ENCODE results near the gene LTN1.

LTN1 gene

DNA sequence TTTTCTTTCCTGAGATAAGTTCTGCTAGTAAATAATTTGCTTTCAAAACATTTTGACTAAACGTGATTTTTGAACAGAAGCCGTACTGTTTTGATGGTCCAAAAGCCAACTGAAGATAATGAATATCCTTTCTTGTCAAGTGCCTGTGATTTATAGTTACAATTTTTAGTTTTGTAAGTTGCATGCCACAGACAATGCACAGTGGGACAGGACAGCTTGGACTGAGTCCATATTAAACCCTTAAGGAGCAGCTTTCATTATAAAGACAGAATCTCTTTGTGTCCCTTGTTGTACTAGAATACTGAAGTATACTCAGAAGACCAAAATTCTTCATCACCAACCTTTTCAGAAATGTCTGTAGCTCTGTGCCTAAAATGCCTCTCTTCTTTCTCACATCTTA, 92.2 kb downstream of the LTN1 start:
- Histone ChIP-seq H3K9me3 (ENCODE audit: control insufficient read depth, insufficient read depth, low read length) (no peaks in the 10 kb centered on the region), H3K9ac (ENCODE audit: low read depth, low read length) (no peak overlapping the region), H3K4me1 (ENCODE audit: insufficient read depth, low read length) (no peaks in the 10 kb centered on the region), H3K36me3 (ENCODE audit: insufficient read depth, low read length) (no peaks in the 10 kb centered on the region)

- Histone ChIP-seq H3K9me3 (ENCODE audit: control insufficient read depth, insufficient read depth, low read length) (no peaks in the 10 kb centered on the region), H3K9ac (ENCODE audit: low read depth, low read length) (no peak overlapping the region)
Observed at GRCh38 chr21:28899744-28900143, 92.9 kb downstream of the LTN1 start.

GRCh38 chr21:28899220-28899619, 93.5 kb downstream of the LTN1 start:
- Histone ChIP-seq H3K9me3 (ENCODE audit: control insufficient read depth, insufficient read depth, low read length) (no peaks in the 10 kb centered on the region), H3K9ac (ENCODE audit: low read depth, low read length) (no peak overlapping the region), H3K4me1 (ENCODE audit: insufficient read depth, low read length) (no peaks in the 10 kb centered on the region), H3K36me3 (ENCODE audit: insufficient read depth, low read length) (no peaks in the 10 kb centered on the region)

More at GRCh38 chr21:28899744-28900143, 92.9 kb downstream of the LTN1 start:
- Histone ChIP-seq H3K4me1 (ENCODE audit: insufficient read depth, low read length) (no peaks in the 10 kb centered on the region), H3K36me3 (ENCODE audit: insufficient read depth, low read length) (no peaks in the 10 kb centered on the region)

- Histone ChIP-seq H3K9me3 (ENCODE audit: control insufficient read depth, insufficient read depth, low read length) (no peaks in the 10 kb centered on the region), H3K4me1 (ENCODE audit: insufficient read depth, low read length) (no peaks in the 10 kb centered on the region), H3K9ac (ENCODE audit: low read depth, low read length) (no peak overlapping the region), H3K36me3 (ENCODE audit: insufficient read depth, low read length) (no peaks in the 10 kb centered on the region)
Observed at GRCh38 chr21:28893687-28894086, 99.0 kb downstream of the LTN1 start.

DNA sequence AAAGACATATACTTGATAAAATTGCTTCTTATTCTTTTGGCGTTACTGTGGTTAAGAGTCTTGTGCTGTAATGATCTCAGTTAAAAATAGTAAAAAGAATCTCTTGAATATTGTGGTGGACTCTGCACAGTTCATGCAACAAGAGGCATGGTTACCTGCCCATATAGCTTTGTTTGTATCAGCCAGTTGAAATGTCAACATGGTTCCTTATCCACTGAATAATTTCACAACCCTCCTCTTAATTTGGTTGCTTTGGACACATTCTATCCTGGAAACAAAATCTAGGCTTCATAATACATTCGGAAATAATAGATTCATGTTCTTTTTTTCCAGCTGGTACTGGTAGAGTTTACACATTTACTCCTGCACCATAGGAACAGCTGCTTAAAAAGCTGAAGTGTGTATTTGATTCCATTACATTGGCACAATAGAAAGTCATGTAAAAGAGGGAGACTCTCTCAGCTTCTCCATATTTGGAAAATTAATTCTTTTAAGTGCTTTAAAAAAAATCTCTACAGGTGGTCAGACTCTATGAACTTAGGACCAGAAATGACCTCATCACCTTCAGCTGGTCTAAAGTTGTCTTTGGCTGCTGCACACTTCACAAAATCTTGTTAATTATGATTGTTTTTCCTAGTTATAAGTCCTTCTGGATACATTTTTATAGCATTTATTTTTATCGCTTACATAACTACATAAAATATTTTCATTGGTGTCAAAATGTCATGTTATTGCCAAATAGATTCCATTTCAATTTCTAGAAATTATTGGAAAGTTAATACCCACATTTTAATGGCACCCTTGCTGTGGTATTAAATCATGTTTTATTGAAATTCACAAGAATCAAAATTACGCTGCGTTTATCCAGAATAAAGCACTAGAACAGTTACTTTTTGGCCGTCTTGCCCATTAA, 100.2 kb downstream of the LTN1 start:
- H3K36me3 ChIP-seq (ENCODE audit: insufficient read depth, low read length) = no peaks in the 10 kb centered on the region
- no peaks in the 10 kb centered on the region for H3K4me1 ChIP-seq (ENCODE audit: insufficient read depth, low read length)
- H3K9ac ChIP-seq (ENCODE audit: low read depth, low read length) = no peak overlapping the region
- no peaks in the 10 kb centered on the region for H3K9me3 ChIP-seq (ENCODE audit: control insufficient read depth, insufficient read depth, low read length)

DNA sequence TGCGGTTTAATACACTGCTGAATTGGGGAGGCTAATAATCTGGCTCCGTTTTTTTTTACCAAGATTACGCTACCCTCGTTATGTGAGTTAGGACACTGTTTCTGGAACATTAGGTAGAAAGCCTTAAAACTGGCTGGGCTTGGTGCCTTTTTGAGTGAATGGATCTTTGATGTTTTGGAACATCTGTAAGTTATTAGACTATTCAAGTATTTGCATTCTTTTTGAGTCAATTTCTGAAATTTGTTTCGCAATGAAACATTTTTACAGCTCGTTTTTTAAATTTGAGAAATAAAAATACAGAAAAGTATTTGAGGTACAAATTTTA, 106.9 kb downstream of the LTN1 start:
- H3K4me1 ChIP-seq (ENCODE audit: insufficient read depth, low read length) = no peaks in the 10 kb centered on the region
- peaks cover 7% of the 10 kb centered on the region; the same call in 1 of the 2 replicates for H3K36me3 ChIP-seq (ENCODE audit: insufficient read depth, low read length)
- no peaks in the 10 kb centered on the region for H3K9me3 ChIP-seq (ENCODE audit: control insufficient read depth, insufficient read depth, low read length)
- no peak overlapping the region for H3K9ac ChIP-seq (ENCODE audit: low read depth, low read length)

- H3K36me3 ChIP-seq (ENCODE audit: insufficient read depth, low read length) = peaks cover 7% of the 10 kb centered on the region; the same call in 1 of the 2 replicates
- peak overlapping the region; percentile 85 for H3K9ac ChIP-seq (ENCODE audit: low read depth, low read length)
- no peaks in the 10 kb centered on the region for H3K4me1 ChIP-seq (ENCODE audit: insufficient read depth, low read length)
- no peaks in the 10 kb centered on the region for H3K9me3 ChIP-seq (ENCODE audit: control insufficient read depth, insufficient read depth, low read length)
Observed at GRCh38 chr21:28884976-28885852, 107.5 kb downstream of the LTN1 start.

GRCh38 chr21:28884481-28884880, 108.2 kb downstream of the LTN1 start:
- Histone ChIP-seq H3K9me3 (ENCODE audit: control insufficient read depth, insufficient read depth, low read length) (no peaks in the 10 kb centered on the region), H3K4me1 (ENCODE audit: insufficient read depth, low read length) (no peaks in the 10 kb centered on the region), H3K9ac (ENCODE audit: low read depth, low read length) (peak overlapping the region; percentile 85), H3K36me3 (ENCODE audit: insufficient read depth, low read length) (peaks cover 7% of the 10 kb centered on the region; the same call in 1 of the 2 replicates)

GRCh38 chr21:28883931-28884330, 108.7 kb downstream of the LTN1 start:
- Histone ChIP-seq H3K4me1 (ENCODE audit: insufficient read depth, low read length) (no peaks in the 10 kb centered on the region), H3K9ac (ENCODE audit: low read depth, low read length) (no peak overlapping the region), H3K36me3 (ENCODE audit: insufficient read depth, low read length) (peaks cover 7% of the 10 kb centered on the region; the same call in 1 of the 2 replicates), H3K9me3 (ENCODE audit: control insufficient read depth, insufficient read depth, low read length) (no peaks in the 10 kb centered on the region)

DNA sequence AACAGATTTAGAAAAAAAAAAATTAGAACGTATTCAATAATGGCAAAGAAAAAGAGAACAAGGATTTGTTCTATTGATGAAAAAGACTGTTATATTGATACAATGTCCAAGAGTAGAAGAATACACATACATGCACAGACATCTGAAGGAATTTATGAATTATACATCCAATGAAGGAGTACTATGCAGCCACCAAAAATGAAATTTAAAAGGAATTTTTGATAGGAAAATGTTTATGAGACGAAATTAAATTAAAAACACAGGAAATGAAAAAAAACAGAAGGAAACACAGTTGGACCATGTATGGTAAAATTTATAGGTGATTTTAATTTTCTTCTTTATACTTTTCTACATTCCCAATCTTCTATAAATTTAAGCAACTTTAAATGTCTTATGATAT, 110.3 kb downstream of the LTN1 start:
- peaks cover 7% of the 10 kb centered on the region; the same call in 1 of the 2 replicates for H3K36me3 ChIP-seq (ENCODE audit: insufficient read depth, low read length)
- no peaks in the 10 kb centered on the region for H3K4me1 ChIP-seq (ENCODE audit: insufficient read depth, low read length)
- no peak overlapping the region for H3K9ac ChIP-seq (ENCODE audit: low read depth, low read length)
- H3K9me3 ChIP-seq (ENCODE audit: control insufficient read depth, insufficient read depth, low read length) = no peaks in the 10 kb centered on the region
